Melanocyte of skin (primary cell): Measurements from ENCODE around the gene ERICH4. TPM values are rescaled to one million over a fixed set of nuclear protein-coding genes. Genes with fewer than 3 reads are reported as not detected.

ENCODE experiments used
- small RNA-seq, 2 donors: library from RNA; depleted of rRNA; stranded (forward); fragments of <200 nt; gene quantifications; one replicate each; pipeline ENCODE3, GENCODE V24; 2012
- total RNA-seq, 2 donors: library from RNA; depleted of rRNA; stranded (reverse); fragments of >200 nt; gene quantifications; 2 replicates each; pipeline ENCODE4 v1.2.3, GENCODE V29; 2012

The ERICH4 gene
- total RNA-seq = not detected

DNA sequence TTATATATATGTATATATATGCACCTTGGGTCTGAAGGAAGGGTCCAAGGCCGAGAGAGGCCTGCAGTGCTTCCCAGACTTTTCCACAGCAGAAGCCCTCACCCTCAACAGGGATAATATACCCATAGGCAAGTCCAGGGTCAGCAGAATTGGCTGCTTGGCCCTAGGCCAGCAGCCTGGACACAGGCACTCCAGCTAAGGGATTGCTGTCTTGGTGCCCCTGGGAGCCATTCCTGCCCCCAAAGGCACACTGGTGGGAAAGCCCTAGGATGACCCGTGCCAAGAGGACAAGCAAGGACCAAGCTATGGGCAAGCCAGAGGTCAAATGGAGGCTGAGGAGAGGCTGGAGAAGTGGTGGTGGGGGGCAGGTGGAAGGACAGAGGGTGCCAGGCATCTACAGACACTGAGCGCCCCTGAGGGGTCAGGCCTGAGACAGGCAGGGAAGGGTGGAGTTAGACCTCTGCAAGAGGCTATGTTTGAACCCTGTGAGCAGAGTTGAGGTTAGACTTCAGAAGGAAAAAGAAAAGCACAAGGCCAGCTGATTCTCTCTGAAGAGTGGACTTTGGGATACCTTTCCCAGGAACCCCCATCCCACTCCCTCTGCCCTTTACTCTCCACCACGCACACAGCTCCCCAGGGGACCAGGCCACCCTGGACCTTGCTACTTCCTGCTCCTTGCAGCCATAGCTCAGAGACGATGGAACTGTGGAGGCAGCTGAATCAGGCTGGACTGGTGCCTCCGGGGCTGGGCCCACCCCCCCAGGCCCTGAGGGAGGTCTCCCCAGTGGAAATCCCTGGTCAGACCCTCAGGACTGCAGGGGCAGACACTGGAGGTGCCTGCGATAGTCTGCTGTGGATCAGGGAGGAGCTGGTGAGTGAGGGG, at the start of gene ERICH4:
TSS of gene ERICH4 (plus strand) at position 684 of the 883 bp plus-strand sequence. CDS start at position 698, 14 bp downstream.

DNA sequence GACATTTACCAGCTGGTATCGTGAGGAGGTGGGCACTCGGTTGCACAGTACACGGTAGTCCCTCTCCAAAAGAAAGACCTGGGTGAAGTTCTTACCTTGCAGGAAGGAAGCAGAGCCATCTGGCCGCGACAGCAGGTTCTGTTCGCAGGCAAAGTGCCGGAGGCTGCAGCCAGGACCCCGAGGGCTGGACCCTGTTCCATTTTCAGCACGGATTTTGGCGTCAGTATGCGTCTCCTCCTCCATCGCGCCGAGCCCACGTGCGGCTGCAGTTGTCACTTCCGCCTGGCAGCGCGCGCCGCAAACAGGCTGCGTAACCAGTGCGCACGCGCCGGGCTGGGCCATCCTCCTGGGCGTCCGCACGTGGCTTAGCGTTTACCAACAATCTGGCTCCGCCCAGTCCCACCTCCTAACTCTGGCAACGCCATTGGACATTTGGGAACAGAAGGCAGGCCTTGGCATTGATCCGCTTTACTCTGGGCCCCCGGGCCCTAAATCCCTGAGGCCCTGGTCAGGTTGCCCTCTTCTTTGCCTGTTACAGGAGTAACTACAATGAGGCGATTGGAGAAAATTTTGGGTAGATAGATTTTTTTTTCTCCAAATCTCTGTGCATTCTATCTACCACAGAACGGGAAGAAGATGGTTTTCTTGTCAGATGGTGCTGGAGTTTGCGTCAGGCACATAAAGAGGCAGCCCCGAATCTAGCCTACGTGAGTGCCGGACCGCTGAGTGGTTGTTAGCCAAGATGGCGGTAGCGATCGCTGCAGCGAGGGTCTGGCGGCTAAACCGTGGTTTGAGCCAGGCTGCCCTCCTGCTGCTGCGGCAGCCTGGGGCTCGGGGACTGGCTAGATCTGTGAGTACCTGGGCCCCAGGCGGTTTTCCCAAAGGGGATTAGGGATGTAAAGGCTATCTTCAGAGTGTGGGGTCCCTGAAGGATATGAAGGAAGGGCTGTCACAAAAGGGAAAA, 45.6 kb upstream of the ERICH4 start, which contains the start of the genes BCKDHA and EXOSC5:
TSS of gene BCKDHA (plus strand) at position 733 of the 964 bp plus-strand sequence. CDS start at position 743, 10 bp downstream.
TSS of gene EXOSC5 (minus strand) at position 274 of the 964 bp plus-strand sequence. CDS start at position 243, 31 bp downstream.

DNA sequence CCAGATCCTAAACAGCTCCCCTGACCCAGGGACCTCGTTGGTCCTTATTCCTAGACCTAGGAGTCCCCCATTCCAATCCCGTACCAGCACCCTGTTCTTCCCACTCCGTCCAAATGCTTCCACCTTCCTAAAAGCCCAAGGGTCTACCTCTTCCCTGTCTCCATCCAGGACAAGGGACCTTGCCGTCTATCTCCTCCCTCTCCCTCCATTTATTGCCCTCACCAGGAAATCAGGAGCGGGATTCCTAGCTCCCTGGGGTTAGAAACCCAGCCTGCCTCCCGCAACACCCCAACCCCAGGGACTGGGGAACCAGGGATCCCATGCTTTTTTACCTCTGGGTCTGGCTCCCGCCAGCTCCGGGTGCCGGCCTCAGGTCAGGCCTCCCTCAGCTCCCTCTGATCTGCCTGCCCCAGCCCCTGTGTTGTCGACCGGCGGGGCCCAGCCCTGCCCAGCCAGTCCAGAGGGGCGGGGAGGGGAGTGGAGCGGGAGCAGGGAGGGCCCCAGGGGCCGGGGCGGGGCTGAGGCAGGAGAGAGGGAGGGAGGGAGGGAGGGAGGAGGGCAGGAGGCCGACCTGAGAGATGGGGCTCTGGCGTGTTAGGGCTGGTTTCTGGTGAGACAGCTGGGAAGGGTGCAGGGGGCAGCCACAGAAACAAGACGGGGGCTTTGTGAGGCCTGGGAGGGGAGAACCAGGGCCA, 15.9 kb upstream of the ERICH4 start, which contains the start of gene B3GNT8:
TSS of gene B3GNT8 (minus strand) at position 423 of the 695 bp plus-strand sequence. CDS start 596 bp downstream, outside the sequence.

DNA sequence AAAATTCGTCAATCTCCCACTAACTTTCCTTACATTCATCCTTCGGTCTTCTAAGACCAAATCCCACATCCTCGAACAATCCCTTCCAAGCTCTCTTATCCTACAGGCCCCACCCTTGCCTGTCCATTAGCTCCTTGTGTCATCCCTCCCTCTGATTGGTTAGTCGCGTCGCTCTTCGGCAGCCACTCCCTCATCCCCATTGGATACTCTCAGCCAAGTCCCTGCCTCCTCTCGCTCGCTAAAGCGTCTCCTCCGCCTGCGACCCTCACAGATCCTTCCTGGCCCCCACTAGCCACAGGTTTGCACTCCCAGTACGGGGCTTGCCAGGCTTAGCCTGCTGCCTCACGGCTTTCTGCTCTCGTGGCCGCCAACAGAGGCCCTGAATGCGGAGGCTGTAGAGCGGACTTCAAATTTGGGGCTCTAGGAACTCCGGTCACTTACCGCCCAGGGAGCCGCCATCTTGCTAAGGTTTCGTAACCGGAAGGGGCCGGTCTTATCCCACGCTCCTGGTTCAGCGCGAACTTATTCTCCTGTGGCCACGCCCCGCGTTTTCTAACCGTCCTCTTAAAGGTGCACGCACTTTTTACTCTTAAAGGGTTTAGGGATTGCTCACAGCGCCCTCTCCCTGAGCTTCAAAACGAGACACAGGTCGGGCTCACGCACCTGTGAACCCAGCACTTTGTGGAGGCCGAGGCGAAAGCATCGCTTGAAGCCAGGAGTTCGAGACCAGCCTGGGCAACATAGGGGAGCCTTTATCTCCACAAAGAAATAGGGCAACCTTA, 3.3 kb upstream of the ERICH4 start, which contains the start of gene DMAC2:
TSS of gene DMAC2 (minus strand) at position 472 of the 782 bp plus-strand sequence. CDS start at position 459, 13 bp downstream.

Small RNAs within 50 kb of the gene (small RNA-seq; reads per million reads assigned to genes)
- 0 reads per million in 2 donors for gene RF00017

Other genes with a start within 250 kb of the ERICH4 start
- under 1 TPM in 1 of 2 donors, not detected in 1; 1.00 TPM for gene CYP2S1, start 249.9 kb upstream of the ERICH4 start, total RNA-seq
- gene AXL, start 223.9 kb upstream of the ERICH4 start, total RNA-seq = 10 to 100 TPM; 12.7 to 28.6 TPM
- 100 to 1,000 TPM in 1 of 2 donors, 10 to 100 TPM in 1; 78.1 to 108 TPM for gene HNRNPUL1, start 178.8 kb upstream of the ERICH4 start, total RNA-seq
- 10 to 100 TPM; 10.3 to 11.3 TPM for gene CCDC97, start 133.0 kb upstream of the ERICH4 start, total RNA-seq
- gene TGFB1, start 89.2 kb upstream of the ERICH4 start, total RNA-seq = under 1 TPM; 0.34 to 0.67 TPM
- 1 to 10 TPM; 3.1 to 3.3 TPM for gene B9D2, start 79.0 kb upstream of the ERICH4 start, total RNA-seq
- gene TMEM91, start 66.6 kb upstream of the ERICH4 start, total RNA-seq = 1 to 10 TPM in 1 of 2 donors, under 1 TPM in 1; 0.67 to 1.4 TPM
- 10 to 100 TPM; 21.7 to 43.6 TPM for gene EXOSC5, start 45.8 kb upstream of the ERICH4 start, total RNA-seq
- gene BCKDHA, start 45.3 kb upstream of the ERICH4 start, total RNA-seq = 10 to 100 TPM; 32.0 to 41.3 TPM
- gene B3GNT8, start 15.8 kb upstream of the ERICH4 start, total RNA-seq = under 1 TPM; 0.33 to 0.34 TPM
- 10 to 100 TPM; 23.1 to 67.3 TPM for gene DMAC2, start 3.2 kb upstream of the ERICH4 start, total RNA-seq
- not detected for gene CEACAM21, start 133.0 kb downstream of the ERICH4 start, total RNA-seq
- not detected for gene CEACAM4, start 183.9 kb downstream of the ERICH4 start, total RNA-seq
- gene CEACAM7, start 245.1 kb downstream of the ERICH4 start, total RNA-seq = not detected